Stomach (tissue), 4 donors: ENCODE measurements around the gene C1orf52.

Experiments
- EP300 ChIP-seq: sonication (generic); formaldehyde crosslinking; IDR thresholded peaks from one replicate; pipeline ENCODE4 v1.6.1; 2017; ENCODE audit warnings: antibody characterized with exemption
- POLR2A ChIP-seq, 4 donors: fragments of 450-650 bp; IDR thresholded peaks; one replicate each; pipeline ENCODE4 v1.6.1; 2016; ENCODE audit warnings: antibody characterized with exemption in 4 of 4, control low read depth in 2 of 4, mild to moderate bottlenecking in 1 of 4, moderate library complexity in 1 of 4

- TF ChIP-seq EP300 (no peak), POLR2A (IDR thresholded peaks at IDR 0.05) (no peak)
Observed at GRCh38 chr1:85224734-85225623, 34.5 kb downstream of the C1orf52 start.
